IPS DF 4.7 (cell line): ENCODE data around the gene MED13L.

Experiments
- DNase-seq: peaks from one replicate; pipeline ENCODE4 v3.0.0-alpha.2; 2013; ENCODE audit warnings: low spot score; ENCODE audit errors: extremely low read depth

Gene MED13L

DNA sequence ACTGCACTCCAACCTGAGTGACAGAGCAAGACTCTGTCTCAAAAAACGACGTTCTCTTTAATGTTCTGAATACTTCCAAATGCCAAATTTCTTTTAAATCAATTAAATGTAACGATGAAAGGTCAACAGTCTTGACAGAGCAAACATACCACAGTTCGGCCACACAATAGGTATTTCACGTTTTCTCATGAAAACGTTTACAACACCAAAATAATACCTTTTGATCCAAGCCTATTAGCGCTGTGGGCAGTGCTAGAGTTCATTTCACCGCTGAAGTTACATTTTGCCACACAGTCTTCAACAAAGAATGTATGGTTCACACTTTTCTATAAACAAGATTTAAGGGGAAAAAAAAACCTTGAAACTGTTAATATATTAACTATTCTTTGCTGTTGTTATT is 122.1 kb downstream of the MED13L start:
- no peak for DNase-seq

DNA sequence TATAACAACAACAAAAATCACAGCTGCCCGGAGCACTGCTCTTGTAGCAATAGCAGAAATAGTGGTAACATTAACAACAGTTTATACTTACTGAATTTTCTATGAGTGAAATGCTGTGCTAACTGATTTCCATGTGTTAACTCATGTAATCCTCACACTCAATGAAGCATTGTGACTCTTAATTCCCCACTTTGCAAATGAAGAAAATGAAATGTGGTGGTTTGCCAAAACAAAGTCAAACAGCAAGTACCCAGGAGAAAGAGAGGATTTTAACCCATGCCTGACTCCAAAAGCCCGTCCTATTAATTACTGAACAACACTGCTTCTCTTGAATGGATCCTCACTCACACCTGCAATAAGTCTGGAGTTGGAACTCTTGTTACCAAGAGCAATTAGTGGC is 123.5 kb downstream of the MED13L start:
- no peak for DNase-seq

DNA sequence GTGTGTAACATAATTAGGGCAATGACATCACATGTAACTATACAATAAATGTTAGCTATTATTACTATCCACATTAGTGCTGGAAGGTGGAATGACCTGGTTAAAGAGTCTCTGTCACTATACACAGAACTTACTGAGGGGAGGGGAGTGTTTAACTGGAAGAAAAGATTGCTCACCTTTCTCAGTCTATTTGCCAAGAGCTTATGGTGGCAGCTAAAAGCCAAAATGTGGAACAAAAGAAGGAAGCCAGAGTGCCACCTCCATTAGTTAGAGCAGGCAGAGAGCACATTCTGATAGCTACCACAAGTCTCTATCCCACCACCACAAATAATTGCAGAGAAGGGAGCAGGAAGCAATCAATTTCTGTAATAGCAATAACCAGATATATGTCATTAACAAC is 124.4 kb downstream of the MED13L start:
- no peak for DNase-seq

DNA sequence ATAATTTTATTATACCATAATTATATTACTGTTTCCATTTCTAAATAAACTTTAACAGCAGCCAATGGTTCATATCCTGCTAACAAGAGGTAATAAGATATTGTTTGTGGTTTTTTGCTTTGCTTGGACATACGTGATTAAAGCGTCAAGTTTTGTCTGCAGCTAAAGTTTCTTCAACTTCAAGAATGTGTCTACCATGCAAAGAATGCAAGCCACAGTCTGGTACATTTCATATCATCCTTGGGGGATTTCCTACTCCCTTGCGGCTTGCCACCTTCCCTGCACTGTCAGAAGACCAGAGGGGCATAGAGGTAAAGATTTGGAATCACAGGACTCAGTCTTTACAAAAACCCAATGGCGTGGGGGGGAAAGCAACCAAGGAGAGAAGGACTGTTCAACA is 125.2 kb downstream of the MED13L start:
- DNase-seq = no peak

DNA sequence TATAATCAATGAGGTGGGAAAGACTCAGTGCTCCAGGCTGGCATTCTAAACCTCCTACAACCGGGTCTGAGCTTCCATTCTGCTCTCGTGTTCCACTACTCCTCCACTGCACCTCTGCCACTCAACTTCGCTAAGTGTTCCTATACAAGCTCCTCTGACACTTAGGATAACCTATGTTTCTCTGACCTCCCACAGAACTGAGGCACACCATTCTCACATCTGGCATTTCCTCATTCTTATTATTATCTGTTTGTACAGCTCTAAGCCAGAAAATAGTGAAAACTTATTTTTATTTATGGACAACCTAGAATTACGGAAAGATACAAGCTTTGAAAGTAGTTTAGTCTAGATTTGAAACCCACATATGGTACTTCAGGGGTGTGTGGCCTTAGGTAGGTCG is 127.0 kb downstream of the MED13L start:
- DNase-seq = no peak

DNA sequence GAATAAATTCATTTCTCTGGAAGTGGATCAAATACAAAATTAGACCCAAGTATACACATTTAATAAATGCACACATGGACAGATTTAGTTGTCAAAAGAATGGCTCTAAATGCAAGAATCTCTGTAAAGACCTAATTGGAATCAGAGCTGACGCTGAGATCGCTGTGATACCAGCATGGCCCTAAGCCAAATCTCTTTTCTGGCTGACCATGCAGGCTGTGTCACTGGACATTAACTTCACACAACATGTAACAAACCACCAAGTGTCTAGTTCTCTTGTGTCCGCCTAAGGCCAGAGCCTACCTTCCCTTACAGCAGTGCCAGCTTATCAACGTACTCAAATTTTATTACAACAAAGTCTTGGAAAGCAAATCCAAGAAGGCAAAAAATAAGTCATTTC is 127.5 kb downstream of the MED13L start:
- no peak for DNase-seq

DNA sequence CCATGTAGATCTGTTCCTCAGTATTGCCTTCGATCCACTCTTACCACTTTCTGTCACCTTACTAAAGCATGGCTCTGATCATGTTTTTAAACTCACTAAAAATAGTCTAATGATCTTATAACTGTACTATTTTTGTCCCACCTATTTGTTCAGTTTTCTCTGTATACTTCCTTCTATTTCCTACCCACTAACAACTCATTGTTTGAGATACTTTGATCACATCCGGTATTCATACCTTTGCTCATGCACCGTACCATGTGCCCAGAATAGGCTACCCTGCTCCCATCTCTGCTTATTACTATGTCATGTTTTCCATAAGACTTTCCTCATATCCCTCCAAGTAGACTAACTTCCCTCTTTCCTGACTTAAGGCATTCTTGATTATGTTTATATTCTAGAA is 128.6 kb downstream of the MED13L start:
- DNase-seq = no peak

DNA sequence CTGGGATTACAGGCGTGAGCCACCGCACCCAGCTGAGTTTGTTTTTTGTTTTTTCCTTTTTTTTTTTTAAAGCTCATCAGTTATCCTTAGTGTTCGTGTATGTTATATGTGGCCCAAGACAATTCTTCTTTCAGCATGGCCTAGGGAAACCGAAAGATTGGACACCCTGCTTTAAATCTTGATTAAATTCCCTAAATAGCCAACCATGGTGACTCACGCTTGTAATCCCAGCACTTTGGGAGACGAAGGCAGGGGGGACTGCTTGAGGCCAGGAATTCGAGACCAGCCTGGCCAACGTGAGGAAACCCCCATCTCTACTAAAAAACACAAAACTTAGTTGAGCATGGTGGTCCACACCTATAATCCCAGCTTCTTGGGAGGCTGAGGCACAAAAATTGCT is 131.1 kb downstream of the MED13L start:
- no peak for DNase-seq

DNA sequence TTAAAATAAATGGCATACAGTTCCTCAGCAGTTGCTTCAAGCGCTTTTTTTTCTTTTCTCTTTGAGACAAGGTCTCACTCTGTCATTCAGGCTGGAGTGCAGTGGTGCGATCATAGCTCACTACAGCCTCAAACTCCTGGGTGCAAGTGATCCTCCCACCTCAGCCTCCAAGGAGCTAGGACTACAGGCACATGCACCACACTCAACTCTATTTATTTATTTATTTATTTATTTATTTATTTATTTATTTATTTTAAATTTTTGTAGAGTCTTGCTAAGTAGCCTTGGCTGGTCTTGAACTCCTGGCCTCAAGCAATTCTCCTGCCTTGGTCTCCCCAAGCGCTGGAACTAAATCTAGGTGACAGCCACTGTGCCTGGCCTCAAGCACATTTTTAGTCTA is 132.0 kb downstream of the MED13L start:
- no peak for DNase-seq

DNA sequence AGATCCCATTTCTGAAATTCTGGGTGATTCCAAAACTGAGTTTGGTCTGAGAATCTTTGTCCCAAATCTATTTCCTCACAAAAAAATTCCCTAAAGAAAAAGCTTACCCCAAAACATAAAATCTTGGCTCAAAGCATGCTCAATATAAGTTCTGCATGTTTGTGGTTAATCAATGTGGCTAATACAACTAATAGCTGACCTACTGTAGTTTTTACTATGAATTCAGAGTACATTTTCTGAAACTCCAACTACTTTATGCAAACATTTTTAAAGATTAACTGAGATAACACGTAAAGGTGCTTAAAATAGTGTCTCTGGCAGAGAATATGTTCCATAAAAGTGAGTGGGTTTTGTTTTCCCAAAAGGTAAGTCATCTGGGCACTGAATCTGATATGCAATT is 133.1 kb downstream of the MED13L start:
- DNase-seq = no peak

DNA sequence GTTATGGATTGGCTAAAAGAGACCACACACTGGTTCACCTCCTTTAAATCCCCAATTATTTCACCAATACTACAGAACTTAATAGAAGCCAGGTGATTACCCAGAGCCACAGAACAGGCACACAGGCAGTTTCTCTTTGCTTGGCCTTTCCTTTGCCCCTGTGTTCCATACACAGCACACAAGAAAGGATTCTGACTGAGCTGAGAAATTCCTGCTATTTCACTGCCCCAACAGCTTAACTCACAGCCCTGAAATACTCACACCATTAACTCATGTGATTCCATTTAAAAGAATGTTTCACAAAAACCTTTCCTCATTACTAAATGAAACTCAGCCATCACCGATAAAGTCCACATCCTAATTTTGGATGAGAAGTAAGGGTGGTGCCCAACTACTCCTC is 133.6 kb downstream of the MED13L start:
- no peak for DNase-seq

DNA sequence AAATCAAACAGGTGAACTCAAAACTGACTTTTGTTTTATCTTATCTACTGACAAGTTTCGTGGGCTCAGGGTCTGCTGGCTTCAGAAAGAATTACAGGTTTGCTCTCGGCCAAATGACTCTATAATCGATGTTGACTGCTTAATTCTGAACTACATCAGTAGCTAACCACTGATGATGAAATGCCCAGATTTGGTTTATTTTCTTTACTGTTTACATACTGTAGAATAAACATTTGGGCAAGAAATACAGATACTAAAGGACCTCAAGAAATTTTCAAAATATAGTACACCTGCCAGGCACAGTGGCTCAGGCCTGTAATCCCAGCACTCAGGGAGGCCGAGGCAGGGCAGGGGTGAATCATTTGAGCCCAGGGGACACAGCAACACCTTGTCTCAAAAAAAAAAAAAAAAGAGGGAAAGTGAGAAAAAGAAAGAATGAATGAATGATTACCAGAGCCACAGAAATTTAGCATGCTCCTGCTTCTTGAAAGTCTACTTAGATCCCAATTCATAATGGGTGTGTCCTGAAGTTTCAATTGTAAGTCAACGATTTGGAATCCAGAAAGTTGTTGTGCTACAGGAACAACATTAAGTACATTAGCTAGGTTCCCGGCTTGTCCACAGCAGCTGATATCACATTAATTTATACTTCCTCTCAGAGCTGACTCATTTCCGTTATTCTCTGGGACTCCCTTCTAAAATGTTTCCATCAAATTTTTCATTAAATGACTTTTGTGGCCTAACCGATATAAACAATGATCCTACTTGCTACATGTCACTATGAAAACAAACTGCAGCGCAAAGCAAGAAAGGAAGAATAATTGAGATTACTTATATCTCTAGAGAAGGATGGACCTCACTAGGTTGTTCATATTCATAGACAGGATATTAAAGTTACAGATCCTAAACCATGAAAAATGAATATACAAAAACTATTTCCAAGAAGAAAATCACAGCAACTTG is 134.3 kb downstream of the MED13L start:
- DNase-seq = no peak

DNA sequence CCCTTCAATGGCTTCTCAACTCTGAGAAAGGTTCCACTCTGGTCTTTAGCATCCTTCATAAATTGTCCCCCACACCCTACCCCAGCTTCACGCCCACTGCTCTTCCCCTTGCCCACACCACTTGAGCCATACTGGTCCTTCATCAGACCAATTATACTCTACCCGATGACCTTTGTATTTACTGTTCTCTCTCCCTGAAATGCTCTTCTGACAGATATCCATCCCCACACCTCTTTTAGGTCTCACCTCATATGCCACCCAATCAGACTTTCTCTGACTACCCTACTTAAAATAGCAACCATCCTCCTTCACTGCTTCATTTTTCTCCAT is 135.7 kb downstream of the MED13L start:
- no peak for DNase-seq

DNA sequence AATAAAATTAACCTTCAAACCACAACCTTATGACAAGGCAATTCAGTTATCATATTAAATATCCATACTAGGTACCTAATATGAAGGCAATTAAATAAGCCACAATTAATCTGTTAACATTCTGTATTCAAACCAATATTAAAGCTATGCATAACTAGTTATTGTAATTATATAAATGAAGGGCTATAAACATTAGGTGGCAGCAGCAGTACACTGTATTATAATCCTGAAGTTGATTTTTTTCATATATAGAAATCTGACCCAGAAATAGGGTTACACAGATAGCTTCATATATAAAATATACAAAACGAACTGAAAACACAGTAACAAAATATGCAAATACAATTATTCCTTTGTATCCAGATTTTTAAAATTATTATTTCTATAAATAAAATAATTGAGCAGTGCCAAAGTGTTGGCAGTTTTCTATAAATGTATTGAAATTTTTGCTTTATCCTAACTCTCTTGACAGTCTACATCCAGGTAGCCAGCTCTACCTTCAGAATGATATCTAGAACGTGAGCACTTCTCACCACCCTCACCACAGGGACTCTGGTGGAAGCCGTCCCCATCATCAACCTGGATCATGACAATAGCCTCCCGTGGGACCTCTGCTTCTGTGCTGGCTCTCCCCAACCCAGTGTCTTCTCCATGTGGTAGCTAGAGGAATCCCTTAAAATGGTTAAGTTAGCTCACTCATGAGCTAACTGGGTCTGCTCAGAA is 136.2 kb downstream of the MED13L start:
- no peak for DNase-seq

DNA sequence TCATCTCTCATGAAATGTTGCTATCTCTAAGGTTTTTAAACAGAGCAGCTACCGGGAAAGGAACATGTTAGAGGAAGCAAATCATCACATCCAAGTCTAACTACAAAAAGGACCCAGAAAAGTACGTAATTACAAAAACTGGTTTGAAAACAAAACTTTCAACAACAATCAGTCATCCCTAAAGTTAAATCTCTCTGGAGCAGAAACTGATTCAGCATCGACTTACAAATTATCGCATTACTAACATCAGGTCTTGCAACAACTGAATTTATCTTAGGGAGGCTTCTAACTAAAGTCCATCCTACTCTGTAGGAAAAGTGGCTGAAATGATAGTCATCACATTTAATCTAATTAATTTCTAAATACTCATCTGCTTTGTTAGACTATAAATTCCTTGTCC is 137.0 kb downstream of the MED13L start:
- no peak for DNase-seq

DNA sequence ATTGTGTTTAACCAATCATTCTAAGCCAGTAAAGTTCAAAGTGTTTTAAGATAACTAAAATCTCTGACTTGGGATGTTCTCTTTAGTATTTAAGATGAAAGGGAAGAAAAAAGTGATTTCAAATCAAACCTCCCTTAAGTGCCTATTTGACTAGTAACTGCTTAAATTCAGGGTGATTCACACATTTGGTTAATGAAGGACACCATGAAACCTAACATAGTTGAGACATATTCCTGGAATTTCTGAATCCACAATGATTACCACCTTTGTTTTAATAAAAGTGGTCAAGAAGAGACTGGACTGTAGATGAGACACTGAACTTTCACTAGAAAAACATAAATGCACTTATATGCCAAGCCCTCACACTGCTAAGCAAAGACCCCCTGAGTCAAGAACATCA is 138.7 kb downstream of the MED13L start:
- DNase-seq = no peak

DNA sequence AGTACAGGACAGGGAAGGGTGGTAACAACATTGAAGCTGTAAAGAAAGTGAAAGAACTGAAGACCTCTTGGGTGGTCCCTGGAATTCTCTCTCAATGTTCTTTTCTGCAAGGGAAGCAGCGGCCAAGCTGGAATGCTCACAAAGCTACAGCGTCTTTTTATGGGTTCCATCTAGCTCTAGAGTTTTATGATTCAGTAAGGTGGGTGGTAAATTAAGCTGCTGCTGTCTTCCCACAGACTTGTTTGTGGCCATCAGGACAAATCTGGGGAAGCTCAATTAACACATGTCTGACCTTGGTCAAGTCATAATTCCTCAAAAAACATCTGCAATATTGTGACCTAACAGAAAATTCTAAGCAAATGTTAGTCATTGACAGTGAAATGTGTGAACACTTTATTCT is 139.1 kb downstream of the MED13L start:
- no peak for DNase-seq

DNA sequence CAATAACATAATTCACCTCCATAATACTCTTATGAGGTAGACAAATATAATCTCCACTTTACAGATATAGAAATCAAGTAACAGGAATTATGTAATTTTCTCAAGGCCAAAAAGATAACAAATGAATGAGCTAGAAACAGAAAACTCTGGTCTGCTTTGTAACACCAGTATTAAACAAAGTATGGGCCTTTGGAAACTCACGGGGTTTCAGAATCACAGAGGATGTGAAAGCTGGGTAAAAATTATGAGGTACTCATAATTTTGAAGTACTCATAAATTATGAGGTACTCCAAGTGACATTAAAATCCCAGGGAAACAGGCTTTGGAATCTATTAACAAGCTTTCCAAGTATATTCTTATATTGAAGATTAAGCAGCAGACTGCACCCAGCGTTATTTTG is 140.2 kb downstream of the MED13L start:
- DNase-seq = no peak

DNA sequence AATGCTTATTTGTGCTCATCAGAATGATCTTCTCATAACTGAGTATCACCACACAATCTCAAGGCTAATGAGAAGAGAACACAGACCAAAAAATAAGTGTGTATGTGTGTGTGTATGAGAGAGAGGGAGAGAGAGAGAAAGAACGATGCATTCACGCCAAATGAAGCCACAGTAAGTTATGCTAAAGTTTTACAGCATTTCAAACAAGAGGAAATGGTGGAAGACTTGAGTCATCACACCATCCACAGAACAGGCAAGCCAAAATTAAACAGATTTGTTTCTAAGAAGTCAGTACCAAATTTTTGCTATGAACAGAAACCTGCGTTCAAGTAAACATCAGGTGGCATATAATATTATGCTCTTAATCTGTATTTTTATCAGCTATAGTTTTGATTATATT is 141.2 kb downstream of the MED13L start:
- DNase-seq = no peak

DNA sequence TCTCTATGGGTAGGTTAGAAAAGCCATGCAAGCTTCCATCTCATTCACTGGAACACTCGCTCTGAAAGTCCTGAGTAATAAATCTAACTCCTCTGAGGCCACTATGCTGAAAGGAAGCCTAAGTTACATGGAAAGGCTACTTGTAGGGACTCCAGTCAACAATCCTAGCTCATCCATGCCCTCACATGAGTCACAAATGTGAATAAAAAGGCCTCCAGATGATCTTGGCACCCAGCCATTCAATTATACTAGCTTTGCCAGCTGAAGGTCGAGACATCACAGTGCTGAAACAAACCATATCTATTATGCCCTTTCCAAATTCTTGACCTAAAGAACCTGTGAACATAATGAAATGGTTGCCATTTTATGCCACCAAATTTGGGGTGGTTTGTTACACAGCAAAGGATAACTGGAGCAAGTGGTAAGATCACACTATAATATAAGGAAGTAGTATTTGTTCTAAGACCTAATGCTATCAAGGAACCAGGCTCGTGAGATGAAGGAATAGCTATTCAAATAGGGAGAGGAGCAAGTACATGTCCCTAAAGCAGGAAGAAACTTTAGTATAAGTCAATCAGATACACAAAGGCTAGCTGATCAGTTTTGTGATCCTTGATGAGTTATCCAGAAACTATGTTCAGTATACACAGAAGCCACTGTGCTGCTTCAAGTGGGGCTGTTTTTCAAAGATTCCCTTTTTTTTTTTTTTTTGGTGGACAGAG is 142.1 kb downstream of the MED13L start:
- DNase-seq = no peak

DNA sequence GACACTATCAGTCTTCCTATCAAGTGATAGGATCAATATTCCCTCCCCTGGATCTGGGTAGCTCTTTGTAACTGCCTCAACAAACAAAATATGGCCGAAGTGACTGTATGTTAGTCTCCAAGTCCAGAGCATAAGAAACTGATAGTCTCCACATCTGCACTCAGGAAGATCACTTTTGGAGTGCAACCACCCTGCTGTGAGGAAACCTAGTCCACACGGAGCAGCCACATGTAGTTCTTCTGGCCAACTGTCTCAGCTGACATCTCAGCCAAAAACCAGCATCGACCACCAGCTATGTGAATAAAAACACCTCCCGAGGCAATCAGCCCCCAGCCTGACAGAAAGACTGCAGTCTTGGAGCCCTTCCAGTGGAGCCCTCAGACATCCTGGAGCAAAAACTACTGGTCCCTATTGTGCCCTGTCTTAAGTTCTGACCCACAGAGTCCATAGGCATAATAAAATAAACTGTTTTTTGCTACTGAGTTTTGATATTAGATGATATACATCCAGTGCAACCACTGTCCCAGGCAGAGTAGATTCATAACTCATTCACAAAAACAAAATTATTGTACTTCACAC is 143.8 kb downstream of the MED13L start:
- no peak for DNase-seq

DNA sequence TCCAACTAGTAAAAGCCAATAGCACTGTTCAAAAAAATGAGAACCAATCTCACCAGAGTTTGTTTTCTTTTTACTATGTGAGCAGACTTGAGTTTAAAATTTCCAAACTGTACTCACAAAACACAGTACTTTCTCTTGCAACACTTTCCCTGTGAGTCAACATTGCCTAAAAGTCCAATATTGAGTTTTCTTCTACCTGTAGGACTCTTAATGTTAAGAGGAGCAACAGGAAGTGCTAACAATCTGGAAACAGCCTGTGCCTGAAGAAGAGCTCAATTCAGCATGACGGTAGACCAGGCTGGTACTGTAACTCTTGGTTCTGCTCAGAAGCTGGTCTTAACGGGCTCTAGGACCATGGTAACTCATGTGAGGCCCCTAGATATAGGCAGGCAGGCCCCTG is 144.3 kb downstream of the MED13L start:
- no peak for DNase-seq
